GM19193 (cell line): ENCODE results near the gene CLEC16A.

Experiments
- POLR2A ChIP-seq: IDR thresholded peaks from 4 replicates; pipeline ENCODE4 v1.6.1; 2011; ENCODE audit not compliant: insufficient read depth, insufficient read length; ENCODE audit errors: extremely low read depth

CLEC16A gene

GRCh38 chr16:11061629-11062270 is 117.4 kb downstream of the CLEC16A start:
- TF ChIP-seq POLR2A: no peak

DNA sequence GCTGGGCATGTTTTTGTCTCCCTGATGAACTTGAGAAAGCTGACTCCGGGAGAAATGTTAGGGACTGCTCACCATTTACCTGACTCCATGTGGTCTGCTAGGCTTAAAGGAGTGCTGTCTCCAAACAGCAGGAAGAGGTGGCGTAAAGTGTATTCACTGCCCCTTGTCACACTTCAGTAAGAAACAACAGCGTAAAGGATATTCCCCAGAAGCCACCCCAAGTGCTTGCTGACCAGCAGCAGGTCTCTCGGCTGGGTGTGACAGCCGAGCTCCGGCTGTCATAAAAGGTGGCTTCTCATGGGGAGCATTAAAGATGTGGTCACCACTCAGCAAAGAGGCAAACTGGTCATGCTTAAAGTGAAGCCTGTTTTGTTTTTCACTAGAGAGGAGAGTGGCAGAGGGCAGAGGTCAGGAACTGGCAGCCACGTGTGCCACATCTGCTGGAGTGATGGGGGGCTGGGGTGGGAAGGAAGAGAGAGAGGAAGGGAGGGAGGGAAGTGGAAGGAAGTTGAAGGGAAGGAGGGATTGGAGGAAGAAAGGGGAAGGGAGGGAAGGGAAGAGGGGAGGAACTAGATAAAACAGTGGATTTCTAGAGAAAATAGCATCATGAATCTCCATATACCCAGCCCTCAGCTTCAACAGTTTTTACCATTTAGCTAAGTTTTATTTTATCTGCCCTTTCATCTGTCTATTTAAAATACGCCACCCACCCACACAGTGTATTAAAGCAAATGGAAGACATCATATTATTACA is 119.3 kb downstream of the CLEC16A start:
- TF ChIP-seq POLR2A: no peak

- no peak for TF ChIP-seq POLR2A
These were observed 119.8 kb downstream of the CLEC16A start for GRCh38 chr16:11064202-11064540.

- no peak for TF ChIP-seq POLR2A
These were observed 120.5 kb downstream of the CLEC16A start for GRCh38 chr16:11064851-11065250.

DNA sequence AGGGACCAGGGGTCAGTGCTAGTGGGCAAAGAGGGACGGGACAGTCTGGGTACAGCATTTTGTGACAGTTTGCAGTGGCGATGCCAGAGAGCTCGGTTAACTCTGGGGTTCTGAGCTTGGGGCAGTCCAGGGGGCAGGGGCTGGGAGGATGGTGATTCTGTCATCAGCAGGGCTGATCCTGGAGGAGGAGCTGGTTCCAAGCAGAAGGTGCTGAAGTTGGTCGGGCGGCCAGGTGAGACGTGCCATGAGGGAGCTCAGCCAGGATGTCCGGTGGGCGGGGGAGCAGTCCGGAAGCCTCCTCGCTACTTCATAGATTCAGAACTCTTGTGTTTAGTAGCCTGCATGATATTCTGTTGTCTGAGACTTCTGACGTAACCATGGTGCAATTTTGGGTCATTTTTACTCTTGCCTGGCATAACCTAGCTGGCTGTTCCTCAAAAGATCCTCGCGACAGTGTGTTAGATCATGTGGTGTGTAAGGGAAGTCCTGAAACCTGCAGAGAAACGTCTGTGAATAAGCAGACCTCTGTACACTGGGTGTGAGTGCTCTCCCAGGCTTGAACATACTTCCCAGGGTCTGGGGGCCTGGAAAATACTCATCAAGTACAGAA is 122.0 kb downstream of the CLEC16A start:
- no peak for TF ChIP-seq POLR2A

DNA sequence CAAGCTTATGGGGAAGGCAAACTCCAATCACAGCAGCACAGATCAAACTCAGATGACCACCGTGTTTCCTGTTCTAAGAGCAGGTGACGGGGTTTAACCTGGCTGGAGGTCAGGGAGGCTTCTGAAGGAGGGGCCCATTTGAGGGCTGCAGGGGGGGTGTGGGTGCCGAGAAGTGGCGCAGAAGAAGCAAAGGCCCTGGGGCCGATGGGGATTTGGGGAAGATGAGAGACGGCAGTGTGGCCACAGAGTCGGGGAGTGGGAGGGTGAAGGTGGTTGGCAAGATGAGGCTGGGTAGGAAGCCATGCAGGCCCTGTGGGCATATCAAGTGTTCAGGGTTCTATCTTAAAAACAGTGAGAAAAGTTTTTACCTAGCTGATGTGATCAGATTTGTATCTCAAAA is 122.9 kb downstream of the CLEC16A start:
- TF ChIP-seq POLR2A: no peak

DNA sequence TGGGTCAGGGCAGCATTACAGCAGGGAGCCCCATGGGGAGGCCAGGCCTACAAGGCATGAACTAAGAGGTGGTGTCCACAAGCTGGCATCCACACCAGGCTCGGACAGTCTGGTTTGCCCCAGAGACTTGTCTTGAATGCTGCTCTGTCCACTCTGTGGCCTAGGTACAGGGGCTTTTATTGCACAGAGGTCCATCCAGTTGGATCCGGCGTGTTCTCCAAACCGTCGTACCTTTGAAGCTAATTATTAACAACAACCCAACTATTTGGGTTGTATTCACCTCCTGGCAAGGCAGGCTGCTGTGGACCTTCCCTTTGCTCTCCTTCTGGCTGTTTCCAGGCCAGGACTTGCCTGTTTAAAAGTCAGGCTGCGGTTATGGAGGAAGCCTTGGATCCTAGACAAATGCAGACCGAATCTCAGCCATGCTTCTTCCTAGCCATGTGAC is 123.4 kb downstream of the CLEC16A start:
- TF ChIP-seq POLR2A: no peak

DNA sequence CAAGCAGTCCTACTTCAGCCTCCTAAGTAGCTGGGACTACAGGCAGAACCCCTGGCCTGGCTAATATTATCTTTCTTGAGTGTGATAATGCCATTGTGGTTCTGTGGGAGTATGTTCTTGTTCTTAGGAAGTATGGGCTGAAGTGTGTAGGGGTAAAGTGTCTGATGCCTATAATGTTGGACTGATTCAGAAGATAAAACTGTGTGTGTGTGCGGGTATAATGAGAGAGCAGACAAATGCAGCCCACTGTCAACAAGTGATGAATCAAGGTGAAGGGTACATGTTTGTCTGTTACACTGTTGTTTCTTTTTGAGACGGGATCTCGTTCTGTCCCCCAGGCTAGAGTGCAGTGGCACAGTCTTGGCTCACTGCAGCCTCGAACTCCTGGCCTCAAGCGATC is 127.5 kb downstream of the CLEC16A start:
- no peak for TF ChIP-seq POLR2A

DNA sequence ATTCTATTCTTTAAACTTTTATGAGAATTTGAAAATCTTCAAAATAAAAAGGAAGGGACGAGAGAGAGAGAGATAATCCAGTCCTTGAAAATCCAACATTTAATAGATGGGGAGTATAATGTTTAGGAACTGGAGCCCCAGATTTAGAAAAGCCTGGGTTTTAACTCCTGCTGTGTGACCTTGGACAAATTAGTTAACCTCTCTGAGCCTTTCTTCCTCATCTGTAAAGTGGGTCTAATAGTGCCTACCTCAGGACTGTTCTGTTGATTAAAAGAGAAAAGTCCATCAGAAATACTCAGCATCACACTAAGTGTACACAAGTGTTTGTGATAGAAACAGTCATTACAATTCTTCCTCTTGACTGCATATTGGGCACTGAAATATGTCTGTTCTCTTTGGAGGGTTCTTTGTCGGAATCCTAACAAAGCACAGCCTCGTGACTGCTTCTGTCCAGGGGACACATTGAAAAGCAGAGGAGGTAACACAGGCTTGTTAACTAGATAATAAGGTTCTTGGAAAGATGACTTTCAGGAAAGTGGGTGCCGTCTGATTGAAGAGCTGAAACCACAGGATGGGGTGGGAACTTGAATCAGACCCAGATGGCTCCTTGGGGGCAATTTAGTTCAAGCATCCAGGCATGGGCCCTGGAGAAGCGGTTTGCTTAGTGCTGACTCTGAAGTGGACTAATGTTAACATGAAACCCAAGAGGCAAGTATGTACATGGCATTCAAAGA is 128.2 kb downstream of the CLEC16A start:
- TF ChIP-seq POLR2A: no peak

DNA sequence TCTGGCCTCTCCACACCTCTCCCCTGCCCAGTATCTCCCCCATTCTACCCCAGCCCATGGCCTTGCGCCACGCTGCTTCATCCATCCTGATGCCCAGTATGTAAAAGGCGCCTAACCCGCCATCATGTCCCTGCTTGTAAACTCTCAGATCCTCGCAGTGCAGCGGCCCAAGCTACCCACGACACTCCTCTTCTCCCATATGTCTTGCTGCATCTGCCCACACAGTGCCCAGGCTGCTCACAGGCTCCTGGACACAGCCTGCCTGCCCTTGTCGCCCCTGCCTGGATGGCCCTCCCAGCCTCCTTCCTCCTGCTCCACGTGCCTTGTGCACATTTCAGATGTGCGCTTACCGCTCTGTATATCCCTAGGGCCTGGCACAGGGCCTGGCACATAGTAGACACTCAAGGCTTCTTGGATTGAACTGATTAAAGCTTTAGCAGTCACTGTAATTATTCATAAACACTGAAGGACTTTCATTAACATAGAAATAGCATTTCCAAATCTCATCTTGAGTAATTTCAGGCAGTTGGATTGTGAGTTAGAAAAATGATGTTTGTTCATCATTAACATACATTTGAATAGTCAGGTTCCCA is 129.1 kb downstream of the CLEC16A start:
- no peak for TF ChIP-seq POLR2A

DNA sequence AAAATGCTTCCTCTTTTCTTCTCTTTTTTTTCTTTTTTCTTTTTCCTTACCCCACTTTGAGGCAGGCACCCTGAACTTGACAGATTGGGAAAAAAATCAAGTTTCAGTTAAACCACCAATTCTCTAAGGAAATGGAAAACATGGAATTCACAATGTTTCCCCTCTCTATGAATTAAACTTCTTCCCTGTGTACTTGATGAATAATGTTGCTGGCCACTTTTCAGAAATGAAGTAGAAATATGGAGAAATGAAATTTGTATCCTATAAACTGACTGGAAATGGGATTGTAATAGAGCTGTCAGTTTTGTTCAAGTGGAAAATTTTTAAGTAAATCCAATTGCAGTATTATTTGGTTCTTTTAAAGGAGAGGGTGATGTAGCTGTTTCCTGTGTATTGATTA is 129.8 kb downstream of the CLEC16A start:
- TF ChIP-seq POLR2A: no peak

DNA sequence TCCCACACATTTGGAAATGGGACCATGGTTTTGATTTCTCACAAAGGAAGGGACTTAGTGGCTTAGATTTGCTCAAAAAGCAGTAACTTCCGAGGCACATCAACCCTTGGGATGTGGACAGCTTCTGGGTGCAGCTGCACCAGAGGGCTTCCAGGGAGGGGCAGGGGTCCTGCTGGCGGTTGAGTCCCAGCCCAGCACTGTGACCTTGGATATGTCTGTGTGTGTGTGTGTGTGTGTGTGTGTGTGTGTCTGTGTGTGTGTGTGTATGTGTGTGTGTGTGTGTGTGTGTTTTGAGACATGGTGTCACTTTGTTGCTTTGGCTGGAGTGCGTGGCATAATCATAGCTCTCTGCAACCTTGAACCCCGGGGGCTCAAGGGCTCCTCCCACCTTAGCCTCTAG is 130.8 kb downstream of the CLEC16A start:
- no peak for TF ChIP-seq POLR2A

GRCh38 chr16:11076259-11077018 is 132.1 kb downstream of the CLEC16A start:
- TF ChIP-seq POLR2A: no peak

DNA sequence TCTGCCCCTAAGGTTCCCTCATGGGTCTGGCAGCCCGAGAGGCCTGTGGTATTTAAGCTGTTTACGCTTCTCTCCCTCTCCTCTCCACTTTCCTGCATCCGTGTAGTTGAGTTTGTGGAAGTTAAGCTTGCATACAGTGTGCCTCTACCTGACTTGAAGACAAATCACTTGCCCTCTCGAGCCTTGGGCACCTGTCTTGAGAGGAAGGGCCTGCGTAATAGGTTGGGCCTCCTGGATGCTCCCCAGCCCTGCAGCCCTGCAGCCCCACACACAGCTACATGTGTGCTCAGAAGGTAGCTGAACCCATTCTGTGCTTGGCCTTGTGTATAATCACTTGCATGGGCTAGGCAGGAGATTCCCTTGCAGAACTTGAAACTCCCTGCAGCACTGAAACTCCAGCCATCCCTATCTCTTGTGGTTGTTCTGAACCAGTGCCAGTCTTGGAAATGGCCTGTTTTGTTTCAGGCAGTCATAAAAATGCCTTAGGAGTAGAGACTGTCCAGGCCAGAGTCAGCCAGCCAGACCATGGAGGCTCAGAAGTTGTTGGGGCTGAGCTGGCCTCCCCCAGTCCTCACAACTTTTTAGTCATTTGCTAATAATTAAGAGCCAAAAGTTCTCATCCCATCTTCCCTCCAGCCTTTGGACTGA is 134.6 kb downstream of the CLEC16A start:
- no peak for TF ChIP-seq POLR2A
